GM18511 (cell line): Measurements from ENCODE around the gene HOXA6.

Source experiments
- ATAC-seq: cut with Tn5 transposase; IDR thresholded peaks from one replicate; pipeline ENCODE4 v1.9.1; 2021; ENCODE audit warnings: mild to moderate bottlenecking, moderate library complexity; ENCODE audit not compliant: unreplicated experiment

The HOXA6 gene

DNA sequence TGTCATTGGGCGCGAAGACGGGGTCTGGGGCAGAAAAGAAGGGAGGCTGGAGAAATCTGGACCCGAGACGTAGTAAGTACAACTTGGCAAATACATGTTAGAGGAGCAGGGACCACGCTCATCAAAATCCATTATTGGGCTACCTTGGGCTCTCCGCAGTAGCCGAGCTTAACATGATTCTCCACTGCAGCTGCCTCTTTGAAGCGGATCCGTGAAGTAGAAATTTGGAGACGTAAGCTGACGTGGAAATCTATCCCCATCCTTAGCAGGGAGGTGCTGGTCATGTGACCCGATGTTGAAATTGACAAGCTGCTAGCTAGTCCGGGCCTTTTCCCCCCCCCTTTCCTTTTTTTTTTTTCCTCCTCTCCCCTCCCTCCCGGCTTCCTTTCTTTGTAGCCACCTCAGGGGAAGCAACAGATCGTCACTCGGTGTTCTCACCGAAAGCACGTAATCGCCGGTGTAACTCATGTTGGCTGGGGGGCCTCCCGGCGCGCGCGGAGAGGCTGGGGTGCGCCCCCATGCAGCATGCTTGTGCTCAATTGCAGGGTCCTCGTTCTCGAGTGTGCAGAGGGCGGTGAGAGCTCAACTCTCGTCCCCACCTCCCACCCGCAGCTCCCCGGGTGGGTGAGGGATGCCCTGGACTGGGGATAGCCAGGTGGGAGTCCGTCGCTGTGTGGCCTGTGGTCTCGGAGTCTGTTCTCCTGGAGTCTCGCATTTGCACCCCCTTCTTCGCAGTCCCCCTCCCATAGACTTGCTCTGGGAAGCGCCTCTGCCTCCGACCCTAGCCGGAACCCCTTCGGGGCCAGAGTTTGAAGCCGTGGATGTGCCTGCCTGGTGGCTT, 37.7 kb upstream of the HOXA6 start, which contains the start of gene HOXA11:
HOXA11 (minus strand) TSS at position 220 of the 841 bp plus-strand sequence; CDS start at position 132, 88 bp downstream.
- ATAC-seq = no peak

DNA sequence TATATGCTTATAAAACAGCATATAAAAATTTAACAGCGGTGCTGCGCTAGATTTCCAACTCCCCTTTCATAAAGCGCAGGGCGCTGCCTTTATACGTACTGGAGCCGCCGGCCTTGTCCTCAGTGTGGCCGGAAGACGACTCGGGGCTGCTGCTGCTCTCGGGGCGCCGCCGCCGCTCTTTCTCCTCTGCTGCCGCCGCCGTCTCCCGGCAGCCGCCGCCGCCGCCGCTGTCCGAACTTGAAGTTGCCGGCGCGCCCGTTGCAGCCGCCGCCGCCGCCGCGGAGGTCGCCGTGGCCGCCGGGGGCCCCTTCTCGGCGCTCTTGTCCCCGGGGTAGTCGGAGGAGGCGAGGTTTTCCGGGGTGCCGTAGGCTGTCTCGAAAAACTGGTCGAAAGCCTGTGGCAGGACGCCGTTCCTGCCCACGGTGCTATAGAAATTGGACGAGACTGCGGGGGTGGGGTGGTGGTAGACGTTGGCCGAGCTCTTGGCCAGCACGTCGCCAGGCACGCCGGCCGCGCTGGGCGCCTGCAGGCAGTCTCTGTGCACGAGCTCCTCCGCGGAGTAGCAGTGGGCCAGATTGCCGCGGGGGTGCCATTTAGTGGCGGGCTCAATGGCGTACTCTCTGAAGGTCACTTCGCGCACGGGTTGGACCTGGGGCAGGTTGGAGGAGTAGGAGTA, 36.9 kb upstream of the HOXA6 start:
- no peak for ATAC-seq

DNA sequence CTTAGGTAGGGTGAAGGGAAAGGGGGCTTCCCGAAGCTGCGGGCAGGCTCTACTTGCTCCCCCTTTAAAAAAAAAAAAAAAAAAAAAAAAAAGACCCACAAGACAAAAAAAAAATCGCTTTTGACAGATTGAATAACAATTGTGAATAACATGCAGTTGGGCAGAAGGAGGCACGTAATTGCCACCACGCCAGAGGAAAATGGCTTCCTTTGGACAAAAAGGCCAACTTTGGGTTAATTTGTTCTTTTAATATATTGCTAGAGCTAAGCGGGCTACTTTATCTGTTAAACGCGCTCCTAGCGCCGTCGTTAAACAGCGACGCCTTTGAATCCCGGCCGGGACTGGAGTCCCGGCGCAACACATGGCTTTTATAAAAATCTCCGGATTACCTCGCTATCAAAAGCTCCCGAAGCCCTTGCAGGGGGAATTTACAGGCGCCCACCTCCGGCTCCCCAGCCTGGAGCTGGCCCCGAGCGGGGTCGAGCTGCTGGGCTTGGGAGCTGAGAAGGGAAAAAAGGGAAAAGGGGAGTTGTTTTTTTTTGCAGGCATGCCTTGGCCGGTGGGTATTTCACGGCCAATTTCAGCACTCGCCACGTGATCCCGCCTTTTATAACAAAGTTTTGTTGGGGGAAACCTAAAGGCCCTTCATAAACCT, 36.2 kb upstream of the HOXA6 start:
- ATAC-seq = no peak

DNA sequence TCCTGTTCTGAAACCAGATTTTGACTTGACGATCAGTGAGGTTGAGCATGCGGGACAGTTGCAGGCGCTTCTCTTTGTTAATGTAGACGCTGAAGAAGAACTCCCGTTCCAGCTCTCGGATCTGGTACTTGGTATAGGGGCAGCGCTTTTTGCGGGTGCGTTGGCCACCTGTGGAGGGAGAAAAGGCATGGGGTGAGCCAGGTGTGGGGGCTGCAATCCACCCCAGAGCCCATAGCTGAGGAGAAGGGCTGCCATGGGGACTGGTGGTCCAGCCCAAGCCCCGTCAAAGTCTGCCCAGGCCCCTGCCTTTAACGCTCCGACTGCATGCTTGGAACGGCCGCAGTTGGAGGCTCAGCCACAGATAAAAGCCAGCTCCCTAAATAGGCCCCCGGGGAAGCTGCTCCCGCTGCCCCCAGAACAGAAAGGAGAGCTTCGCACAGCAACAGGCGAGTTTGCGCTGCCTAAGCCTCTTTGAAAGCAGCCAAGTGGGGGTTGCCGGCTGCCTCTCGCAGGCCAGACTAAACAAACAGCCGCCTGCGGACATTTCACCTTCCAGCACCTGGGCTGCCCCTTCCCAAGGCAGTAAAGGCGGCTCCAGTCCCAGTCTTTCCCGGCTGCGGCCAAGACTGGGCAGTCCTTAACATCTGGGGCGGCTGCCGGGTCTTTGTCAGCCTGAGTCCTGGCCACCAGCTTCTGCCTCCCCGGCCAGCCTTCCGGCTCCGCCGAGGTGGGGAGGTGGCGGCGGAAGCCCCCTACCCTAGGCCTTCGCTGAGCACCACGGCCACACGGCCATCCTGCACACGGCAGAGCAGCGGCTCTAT, 35.5 kb upstream of the HOXA6 start:
- no peak for ATAC-seq

DNA sequence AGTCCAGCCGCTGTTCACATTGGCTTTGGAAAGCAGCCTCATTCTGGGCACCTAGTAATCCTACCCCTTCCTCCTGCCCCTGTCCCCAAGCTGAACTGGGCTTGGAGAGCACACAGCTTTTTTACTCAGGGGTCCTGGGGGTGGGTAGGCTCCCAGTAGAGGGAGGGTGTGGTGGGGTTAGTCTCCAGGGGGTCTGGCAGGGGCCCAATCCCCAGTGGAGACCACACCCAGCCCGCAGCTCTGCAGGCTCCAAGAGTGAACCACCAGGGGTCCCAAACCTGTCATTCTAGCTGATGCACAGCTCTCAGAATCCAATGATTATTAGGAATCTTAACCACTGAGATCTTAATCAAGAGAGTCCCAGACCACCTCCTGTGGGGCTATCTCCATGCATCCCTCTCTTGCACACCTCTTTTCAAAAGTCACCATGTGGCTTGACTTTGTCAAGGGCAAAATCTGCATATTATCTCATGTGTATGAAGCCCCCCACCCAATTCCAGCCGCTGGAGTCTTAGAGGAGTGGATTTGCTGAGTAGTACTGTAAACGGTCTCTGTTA, 34.8 kb upstream of the HOXA6 start:
- ATAC-seq = no peak

DNA sequence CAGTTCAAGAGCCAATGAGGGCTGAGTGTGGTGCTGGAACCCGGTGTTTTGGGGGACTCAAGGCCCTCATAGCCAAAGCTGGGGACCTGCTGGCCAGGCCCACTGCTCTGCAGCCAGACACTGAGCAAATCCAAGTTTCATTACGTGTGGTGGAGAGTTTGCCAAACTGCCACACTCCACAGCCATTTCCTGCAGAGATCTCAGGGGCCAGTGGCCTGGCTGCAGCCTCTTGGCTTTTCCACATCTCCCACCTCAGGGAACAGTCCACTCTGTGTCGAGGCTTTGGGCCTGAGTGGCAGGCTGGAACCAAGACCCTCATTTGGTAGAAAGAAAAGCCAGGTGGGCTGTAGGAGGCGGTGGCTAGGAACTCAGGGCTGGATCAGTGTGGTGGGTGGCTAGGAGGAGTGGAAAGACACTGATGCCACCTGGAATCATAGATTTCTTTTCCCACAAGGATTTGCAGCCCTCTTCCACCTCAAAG, 34.3 kb upstream of the HOXA6 start:
- no peak for ATAC-seq

DNA sequence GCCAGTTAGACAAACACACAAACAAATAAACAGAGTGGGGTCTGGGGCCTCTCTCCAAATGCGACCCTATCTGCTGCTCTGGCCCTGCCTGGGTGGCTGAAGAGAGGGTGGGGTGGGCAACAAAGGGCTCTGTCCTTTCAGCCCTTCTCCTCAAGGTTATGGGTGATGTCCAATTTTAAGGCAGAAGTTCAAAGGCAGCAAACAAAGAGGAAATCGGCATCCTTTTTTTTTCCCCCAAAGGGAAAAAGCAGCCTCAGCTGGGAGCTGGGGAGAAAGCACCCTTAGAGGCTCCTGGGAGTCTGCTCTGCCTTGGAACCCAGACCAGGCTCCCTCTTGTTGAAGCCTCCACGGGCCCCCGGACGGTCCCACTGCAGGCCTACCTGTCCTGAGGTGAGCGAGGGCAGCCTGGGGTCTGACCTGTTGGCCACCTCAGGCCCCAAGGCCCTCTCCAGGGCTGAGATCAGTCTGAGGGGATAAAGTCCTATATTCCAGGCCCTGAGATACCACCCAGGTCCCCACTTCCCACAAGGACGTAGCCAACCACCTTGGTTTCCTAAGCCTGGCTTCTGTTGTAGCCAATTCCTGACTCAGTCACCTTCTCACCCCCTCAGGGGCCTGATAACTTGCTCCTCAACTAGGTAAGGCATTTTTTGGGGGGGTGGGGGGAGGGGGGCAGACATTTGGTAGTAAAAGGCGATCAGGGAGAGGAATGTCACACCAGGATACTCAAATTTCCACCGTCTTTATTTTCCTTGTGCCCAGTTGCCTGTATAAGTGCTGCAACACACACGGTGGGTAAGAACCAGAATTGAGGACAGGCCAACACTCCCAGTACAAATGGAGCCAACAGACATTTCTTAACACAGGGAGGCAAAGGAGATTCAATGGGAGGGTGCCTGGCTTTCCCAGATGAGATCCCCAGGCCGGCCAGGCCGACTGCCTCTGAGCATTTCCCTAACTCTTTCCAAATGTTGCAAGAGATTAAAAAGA, 33.2 kb upstream of the HOXA6 start:
- no peak for ATAC-seq

DNA sequence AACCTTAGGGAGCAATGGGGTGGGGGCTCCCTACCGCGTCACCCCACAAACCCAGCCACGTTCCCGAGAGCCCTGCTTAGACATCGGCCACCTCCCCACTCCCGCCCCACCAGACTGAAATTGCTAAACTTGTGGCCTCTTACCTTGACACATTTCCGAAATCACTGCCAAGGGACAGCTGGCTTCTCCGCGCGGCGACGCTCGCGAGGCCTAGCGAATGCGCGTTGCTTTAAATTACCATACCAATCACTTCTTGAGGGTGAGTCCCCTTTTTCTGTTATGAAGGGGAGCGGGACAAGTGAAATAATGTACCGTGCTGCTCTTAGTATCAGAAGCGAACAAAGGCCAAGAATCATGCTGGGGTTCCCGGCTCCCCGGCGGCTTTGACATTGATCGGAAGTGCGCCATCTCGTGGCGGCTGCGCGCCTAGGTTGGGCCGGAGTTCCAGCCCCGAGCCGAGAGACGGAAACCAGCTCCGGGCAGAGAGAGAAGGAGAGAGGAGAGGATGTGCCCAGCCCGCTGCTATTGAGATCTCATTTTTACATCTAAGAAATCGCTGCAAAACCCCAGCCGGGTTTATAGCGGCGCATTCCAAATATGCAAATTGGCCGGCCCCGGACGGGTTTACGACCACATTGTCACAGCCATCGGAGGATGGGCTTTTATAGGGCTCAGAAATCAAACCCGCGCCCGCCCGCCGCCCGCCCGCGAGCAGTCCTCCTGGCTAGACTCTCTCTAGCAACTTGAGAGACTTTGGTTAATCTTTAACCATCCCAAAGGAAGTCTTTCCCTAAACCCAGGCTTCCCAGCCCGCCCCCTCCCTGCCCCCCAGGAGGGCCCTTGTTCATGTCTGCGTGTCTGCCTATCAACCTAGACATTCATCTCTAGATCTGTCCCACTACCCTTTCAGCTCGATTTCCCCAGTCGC, 32.2 kb upstream of the HOXA6 start:
- no peak for ATAC-seq

DNA sequence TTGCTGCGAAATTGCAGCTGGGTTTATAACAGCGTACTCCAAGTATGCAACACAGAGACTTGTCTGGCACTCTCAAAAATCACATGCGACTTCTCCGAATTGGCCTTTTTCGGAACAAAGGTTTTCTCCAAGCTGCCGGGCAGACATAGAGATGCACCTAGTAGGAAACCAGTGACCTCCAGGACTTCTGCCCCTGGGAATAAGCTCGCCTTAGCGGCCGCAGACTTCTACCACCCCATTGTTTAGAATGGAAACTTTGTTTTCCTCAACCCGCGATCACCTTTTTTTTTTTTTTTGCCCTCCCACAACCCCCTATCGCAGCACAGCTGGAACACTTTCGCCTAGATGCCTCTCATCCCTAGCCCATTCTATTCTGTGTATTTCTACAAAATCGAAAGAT, 31.5 kb upstream of the HOXA6 start:
- ATAC-seq = no peak

DNA sequence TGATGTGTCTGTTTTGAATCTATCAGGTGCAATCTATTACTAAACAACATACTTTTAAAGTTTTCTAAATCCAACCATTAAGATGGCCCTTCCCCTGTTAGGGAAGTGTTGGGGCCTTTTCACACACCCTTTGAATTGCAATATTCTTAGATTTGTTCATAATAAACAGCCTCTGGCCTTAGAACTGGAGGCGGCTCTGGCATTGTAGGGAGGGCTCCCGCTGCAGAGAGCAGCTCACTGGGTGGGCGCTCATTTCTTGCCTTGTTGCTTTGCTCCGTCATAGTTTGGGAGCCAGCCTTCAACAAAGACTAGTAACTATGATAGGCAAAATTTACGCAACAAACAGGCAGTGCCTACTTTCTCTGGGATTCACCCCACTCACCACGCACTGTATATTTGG, 30.8 kb upstream of the HOXA6 start:
- ATAC-seq = no peak

DNA sequence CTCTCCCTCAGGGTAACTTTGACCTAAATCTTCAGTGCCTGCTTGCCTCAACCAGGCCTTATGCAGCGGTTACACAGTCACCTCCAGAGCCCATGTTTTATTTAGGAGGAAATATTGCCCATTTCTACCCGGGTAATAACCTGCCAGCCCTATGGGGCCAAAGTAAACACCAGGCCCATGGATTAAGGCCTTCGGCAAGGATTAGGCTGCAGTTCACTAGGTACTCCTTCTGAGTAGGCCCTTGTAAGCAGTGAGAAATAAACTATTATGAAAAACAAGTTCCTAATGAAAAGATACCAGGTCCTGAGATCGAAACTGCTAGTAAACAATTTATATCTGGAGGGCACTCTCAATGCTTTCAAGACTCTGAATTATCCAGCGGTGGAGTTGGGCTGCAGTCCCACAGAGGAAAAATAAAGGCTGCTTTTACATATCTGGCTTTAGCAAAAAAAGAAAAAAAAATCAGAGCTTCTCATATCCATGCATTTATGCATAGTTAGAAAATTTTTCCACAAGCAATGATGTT, 30.3 kb upstream of the HOXA6 start:
- ATAC-seq = no peak

DNA sequence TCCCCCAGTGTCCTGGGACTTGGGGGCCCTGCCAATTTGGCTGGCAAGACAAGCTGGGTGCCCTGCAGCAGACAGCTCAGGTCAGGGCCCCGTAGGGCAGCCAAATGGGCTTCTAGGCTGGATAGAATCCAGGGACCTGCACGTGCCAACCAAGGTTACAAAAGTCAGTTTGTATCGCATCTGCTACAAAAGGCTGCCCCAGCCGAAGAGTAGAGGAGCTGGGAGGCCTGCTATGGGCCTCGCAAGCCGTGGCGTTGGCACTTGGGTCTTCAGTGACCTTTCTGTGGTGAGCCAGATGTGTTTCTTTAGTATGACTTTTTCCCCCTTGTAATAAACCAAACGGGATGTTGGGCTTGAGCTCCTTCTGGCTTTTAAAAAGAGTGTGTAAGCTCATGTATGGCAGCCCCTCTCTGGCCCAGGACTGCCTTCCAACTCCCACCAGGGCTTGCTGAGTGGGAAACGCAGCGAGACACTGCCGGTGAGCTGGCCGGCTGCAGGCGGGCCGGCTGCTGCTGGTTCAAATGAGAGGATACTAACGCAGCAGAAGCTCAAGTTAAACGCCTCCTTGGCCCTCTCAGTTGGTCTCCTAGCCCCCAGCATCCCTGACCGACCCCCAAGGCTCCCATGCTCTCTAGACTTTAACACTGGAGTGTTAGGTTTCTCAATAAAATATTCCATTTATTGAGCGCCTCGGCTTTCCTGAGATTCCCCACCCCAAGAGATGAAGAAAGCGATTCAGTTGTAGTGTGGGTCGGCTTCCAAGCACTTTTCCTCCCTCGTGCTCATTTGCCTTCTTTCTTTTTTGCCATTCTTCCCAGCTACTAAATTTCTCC, 29.6 kb upstream of the HOXA6 start:
- ATAC-seq = no peak

DNA sequence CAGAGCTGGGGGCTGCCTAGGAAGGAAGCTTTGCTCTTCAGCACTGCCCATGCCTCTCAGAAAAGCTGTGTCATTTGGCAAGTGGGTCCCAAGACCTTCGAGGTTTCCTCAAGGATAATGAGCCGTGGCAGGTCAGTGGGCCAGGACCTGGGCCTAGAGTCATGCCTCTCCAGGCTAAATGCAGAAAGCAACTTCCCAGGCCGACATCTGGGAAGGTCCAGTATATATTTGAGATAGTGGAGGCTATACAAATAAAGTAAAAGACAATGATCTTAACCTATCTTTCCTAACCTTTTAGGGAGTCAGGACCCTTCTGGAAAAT, 28.9 kb upstream of the HOXA6 start:
- ATAC-seq = no peak

DNA sequence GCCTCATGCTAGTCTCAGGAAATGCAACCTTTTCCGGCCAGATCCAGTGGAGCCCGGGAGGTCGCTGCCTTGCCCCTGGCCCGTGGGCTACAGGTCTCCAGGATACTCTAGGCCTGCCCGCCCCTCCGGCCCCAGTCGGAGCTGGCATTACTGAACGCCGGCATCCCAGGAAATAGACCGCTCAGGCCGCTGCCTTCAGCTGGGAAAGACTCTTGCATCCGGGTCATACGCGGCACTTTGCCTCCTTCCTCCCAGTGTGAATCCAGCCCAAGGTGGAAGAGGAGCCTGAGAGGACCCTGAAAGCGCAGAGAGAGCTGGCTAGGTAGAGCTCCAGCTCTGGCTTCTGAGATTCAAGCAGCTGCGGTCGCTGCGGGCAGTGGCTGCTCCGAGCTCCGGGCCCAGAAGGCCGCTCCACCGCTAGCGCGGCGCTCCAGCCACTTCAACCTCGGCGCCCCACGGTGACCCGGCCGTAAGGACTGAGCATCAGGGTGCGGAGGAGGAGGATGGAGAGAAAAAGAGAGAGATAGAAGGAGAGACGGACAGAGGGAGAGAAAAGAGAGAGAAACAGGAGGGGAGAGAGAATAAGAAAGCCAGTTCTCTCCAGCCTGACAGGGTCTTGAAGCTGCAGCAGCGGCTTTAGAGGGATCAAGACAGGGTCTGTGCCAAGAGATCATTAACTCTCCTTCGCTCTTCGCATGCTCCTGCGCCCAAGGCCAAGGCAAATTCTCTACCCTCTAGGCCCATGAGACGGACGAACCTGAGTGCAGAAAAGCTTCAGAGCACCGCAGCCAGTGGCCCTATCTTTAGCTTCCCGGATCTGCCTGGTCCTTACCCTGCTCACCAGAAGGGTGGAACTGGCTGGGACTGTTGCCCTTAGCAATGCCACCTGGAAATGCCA, 28.3 kb upstream of the HOXA6 start:
- ATAC-seq = no peak

DNA sequence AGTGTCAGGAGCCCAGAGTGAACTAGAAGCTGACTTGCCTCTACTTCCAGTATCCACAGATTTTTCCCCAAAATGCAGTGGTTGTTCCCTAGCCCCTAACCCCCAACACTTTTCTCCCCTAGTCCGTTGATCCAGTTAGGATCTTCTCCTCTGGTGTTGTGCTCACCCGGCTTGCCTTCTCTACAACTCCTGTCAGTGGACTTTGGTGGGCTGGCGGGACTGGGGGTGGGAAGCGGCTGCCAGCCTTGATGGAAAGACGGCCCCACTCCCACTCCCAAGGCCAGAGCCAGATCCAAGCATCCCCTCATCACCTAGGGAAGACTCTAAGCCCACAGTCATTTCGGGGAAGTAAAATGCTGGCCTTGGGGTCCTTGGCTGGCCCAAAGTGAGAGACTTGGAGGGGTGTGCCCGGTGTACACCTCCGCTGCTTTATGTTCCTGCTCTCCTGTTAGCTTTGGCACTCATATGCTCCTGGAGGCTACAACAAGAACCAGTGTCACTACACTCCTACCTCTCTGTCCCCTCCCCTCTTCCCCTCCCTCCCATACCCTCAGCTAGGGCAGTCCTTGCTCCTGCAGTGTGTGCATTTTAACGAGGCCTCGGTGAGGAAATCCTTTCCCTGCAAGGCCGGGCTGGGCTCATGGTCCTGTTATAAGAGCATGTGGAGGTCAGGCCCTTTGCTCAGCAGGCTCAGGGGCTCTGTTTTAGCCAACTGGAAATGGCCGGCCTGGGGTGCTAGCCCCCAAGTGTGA, 27.5 kb upstream of the HOXA6 start:
- ATAC-seq = no peak
